GM21723 (cell line): ENCODE data around the gene SCARB1.

Experiments used
- ATAC-seq: cut with Tn5 transposase; IDR thresholded peaks from one replicate; pipeline ENCODE4 v1.9.1; 2021; ENCODE audit warnings: mild to moderate bottlenecking, moderate library complexity; ENCODE audit not compliant: unreplicated experiment

Gene SCARB1

DNA sequence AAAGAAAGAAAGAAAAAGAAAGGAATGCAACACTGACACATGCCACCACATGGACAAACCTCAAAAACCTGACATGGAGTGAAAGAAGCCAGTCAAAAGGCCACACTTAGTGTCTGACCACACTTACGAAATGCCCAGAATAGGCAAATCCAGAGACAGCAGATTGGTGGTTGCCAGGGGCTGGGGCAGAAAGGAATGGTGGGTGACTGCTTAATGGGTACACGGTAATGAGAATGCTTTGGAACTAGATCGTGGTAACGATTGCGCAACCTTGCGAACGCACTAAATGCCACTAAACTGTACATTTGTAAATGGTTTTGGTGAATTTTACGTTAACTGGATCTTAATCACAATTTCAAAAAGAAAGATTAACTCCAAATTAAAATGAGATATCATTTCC, 39.5 kb downstream of the SCARB1 start:
- no peak for ATAC-seq

DNA sequence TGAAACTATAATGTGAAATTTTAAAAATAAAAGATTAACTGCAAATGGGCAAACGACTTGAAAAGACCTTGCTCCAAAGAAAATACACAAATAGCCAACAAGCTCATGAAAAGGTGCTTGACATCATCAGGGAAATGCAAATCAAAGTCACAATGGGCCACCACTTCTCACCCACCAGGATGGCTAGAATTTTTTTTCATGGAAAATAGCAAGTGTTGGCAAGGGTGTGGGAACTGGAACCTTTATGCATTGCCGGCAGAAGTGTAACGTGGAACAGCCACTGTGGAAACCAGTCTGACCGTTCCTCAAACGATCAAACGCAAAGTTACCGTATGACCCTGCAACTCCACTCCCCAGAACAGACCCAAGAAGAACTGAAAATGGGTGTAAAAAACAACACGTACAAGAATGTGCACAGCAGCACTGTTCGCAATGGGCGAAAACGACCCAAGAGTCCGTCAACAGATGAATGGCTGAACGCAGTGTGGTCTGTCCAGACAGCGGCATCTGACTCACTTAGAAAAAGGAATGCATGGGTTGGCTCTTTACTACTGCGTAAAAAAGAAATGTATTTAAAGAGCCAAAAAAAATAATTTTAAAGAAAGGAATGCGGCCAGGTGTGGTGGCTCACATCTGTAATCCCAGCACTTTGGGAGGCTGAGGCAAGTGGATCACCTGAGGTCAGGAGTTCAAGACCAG, 40.2 kb downstream of the SCARB1 start:
- ATAC-seq: no peak

- no peak for ATAC-seq
Measured at GRCh38 chr12:124822218-124822617, 41.4 kb downstream of the SCARB1 start.

- ATAC-seq: no peak
Measured at GRCh38 chr12:124821252-124822200, 42.1 kb downstream of the SCARB1 start.

DNA sequence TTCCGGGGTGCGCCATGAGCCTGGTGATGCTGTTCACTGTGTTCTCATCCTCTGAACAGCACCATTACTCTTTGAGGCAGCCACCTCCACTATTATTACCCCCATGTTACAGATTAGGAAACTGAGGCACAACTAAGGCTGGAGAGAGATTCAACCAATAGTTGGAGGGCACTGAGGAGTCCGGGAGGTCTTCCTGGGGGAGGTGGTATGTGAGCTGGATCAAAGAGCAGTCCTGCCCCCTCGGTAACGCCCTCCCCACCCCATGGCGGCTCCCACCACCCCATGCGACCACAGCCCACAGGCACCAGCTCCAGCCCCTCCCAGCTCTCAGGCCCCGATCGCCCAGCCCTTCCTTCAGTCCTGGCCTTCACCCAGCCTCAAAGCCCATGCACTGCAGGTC, 43.5 kb downstream of the SCARB1 start:
- ATAC-seq: no peak

- ATAC-seq: no peak
Measured at GRCh38 chr12:124819525-124819924, 44.1 kb downstream of the SCARB1 start.

- ATAC-seq: no peak
Measured at GRCh38 chr12:124819080-124819479, 44.6 kb downstream of the SCARB1 start.

GRCh38 chr12:124817076-124818000, 46.3 kb downstream of the SCARB1 start:
- no peak for ATAC-seq

GRCh38 chr12:124816295-124816854, 47.3 kb downstream of the SCARB1 start:
- ATAC-seq: no peak

DNA sequence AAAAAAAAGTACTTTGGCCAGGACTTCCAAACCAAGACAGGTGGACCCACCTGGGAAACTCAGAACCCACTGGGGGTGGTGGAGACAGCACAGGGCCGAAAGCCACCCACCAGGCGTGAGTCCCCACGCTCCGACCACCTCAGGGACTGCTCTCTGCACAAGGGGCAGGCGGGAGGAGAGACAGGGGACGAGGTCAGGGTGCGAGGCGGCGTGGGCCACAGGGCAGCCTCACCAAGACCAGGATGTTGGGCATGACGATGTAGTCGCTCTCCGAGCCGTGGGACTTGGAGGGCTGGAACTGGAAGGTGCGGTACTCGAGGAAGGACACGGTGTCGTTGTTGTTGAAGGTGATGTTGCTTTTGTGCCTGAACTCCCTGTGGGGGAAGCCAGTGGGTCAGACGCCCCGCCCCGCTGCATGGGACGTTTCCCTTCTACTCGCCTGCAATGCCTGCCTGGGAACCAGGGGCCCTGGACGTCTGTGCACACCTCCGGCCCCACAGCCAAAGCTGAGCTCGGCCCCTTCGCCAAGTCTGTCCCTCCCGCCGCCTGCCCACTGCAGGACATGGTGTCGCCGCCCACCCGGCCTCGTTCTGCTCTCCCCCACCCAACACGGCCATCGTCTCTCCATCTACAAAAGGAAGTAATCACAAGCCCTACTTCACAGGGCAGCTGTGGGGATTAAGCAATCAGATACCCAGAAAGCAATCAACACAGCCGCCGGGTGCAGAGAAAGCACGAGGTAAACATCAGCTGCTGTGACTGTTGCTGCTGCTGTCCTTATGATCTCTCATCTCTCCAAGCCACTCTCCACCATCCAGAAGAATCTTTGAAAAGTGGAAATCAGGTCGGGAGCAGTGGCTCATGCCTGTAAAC, 48.7 kb downstream of the SCARB1 start:
- ATAC-seq: no peak

DNA sequence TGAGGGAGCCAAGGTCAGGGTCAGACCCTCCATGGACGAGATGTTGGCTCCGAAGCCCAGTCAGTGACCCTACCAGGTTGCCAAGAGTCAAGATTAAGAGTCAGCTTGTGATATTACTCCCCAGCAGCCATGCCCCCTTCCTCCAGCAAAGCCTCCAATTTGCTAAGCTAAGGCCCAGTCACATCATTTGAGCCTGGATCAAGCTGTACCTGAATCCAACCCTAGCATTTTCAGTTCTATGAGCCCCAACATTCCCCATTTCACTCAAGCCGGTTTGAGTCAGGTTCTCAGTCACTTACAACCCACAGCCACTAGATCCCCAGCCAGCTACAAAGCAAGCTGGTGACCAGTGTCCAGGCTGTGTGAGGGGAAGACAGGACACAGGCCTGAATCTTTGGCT, 49.9 kb downstream of the SCARB1 start:
- ATAC-seq: no peak

- no peak for ATAC-seq
Measured at GRCh38 chr12:124812979-124813378, 50.7 kb downstream of the SCARB1 start.

DNA sequence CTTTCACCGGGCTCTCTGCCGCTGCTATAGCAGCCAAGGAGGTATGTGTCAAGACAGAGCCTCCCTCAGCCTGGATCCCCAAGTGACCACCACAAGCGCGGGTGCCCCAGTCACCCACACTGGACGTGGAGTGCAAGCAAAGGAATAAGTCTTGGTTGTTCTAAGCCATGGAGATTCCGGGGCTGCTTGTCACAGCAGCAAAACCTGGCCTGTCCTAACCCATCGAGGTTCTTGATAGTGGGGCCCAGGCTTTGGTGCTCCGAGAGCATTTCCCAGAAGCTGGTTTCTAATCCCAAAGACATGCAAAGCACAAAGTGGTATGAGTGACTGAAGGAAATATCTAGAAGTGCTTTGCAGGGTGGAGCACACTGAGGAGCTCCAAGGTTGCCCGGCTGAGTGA, 51.3 kb downstream of the SCARB1 start:
- no peak for ATAC-seq

DNA sequence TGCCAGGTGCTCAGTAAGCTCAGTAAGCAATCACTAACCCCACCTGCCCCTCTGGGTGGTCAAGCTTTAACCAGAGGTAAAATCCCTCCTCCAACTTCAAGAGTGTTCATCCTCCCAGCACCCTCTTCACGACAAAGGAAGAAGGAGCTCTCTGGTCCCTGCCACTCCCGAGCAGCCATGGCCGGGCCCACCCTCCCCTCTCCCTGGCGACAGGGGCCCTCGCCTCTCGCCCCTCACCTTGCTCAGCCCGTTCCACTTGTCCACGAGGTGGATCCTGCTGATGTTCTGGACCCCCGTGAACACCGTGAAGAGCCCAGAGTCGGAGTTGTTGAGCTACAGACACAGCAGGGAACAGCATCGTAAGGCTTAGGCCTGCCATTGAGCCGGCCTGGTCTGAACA, 52.0 kb downstream of the SCARB1 start:
- no peak for ATAC-seq

DNA sequence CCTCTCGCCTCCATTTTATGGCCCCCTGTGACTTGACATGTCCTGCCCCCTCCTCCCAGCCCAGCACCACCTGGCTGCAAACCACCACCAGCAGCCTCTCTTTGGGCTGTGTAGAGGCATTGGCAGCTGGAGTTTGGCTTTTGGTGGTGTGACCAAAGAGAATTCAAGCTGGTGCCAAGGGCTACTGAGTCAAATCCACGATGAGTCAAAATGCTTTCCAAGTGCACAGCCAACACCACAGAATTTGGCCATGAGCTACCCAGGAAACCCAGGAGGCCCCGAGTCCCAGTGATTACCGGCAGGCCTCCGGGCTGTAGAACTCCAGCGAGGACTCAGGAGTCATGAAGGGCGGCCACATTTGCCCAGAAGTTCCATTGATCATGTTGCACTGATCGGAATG, 53.8 kb downstream of the SCARB1 start:
- no peak for ATAC-seq

DNA sequence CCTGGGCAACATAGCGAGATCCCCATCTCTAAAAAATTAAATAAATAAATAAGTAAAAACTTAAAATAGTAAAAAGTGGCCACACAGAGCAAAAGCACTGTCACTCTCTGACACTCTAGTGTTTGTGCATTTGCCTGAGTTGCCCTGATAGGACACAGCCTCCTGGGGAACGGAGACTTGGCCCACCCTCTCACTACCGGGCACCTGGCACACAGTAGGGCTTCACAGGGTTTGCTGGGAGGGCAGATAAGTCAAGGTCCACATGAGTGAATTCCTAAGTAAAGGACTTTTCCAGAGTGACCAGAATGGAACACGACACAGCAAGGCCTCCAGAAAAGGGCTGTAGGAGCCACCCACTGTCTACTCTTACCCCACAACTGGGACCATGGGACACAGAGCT, 54.3 kb downstream of the SCARB1 start:
- ATAC-seq: no peak

- no peak for ATAC-seq
Measured at GRCh38 chr12:124808272-124808671, 55.4 kb downstream of the SCARB1 start.

DNA sequence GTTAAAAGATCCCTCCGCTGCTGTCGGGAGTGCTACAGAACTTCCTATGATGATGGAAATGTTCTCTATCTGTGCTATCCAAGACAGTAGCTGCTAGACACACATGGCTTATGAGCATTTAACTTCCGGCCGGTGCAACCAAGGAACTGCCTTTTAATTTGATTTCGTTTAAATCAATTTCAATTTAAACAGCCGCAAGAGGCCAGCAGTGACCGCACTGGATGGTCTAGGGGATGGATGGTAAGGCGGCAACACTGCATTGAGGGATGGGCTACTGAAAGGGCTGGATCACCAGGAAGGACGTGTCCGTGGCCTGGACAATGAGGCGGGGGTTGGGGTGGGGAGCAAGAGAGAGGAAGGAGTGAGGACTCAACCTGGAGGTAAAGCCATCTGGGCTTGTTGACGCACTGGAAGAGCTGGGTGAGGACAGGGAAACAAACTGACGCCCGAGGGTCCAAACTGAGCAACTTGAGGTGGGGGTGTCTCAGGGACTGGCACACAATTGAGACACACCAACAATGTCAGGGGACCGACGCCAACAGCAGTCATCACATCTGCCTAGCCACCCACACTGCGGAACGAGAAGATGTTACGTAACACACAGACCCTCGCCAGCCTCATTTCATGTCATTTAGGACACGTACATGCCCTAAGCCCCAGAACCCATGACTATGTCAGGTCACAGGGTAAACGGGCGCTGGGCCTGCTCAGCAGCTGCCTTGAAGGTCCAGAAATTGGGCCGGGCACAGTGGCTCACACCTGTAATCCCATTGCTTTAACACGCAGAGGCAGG, 57.6 kb downstream of the SCARB1 start:
- ATAC-seq: no peak

- ATAC-seq: no peak
Measured at GRCh38 chr12:124805050-124805449, 58.6 kb downstream of the SCARB1 start.
